ENCODE results near the gene PARD6G. TPM values are rescaled to one million over a fixed set of nuclear protein-coding genes. Genes with fewer than 3 reads are reported as not detected.

Gene PARD6G
- total RNA-seq, 3 donors from 2014 or later: 0.58 to 8.5 (median 2.0) TPM

- Histone ChIP-seq H3K4me3 (no peak overlapping the region), H3K9me3 (no peaks in the 10 kb centered on the region), H3K4me1 (ENCODE audit: low read depth) (peaks cover 4% of the 10 kb centered on the region), H3K36me3 (ENCODE audit: low read depth) (no peaks in the 10 kb centered on the region)
- intact Hi-C loops (cut with DNase I, micrococcal nuclease): loop anchor here in 1 of 2 donors (5.0 kb wide), 1 partner anchor 158 kb away; the partner anchor contains the start of gene TXNL4A
- no peak for TF ChIP-seq CTCF (IDR thresholded peaks at IDR 0.05)
- ATAC-seq (peak; percentile 65), DNase-seq (peak in 1 of 3 donors; percentile 45)
Observed at GRCh38 chr18:80145196-80145804, 102.0 kb downstream of the PARD6G start.

- H3K4me1 ChIP-seq (ENCODE audit: low read depth): peaks cover 4% of the 10 kb centered on the region
- H3K4me3 ChIP-seq: no peak overlapping the region
- ATAC-seq (no peak), DNase-seq (no peak)
- TF ChIP-seq CTCF (IDR thresholded peaks at IDR 0.05): no peak
- no peaks in the 10 kb centered on the region for H3K36me3 ChIP-seq (ENCODE audit: low read depth)
- H3K9me3 ChIP-seq: no peaks in the 10 kb centered on the region
- intact Hi-C loops (cut with DNase I, micrococcal nuclease): no loop called here
Observed at GRCh38 chr18:80143881-80144280, 103.4 kb downstream of the PARD6G start.

- no peaks in the 10 kb centered on the region for H3K36me3 ChIP-seq (ENCODE audit: low read depth)
- TF ChIP-seq CTCF (IDR thresholded peaks at IDR 0.05): no peak
- ATAC-seq: no peak
- no peaks in the 10 kb centered on the region for H3K9me3 ChIP-seq
- H3K4me3 ChIP-seq: no peak overlapping the region
- no peak for DNase-seq
- intact Hi-C loops (cut with DNase I, micrococcal nuclease): no loop called here
- peaks cover under 1% of the 10 kb centered on the region for H3K4me1 ChIP-seq (ENCODE audit: low read depth)
Observed at GRCh38 chr18:80140455-80140985, 106.8 kb downstream of the PARD6G start.

GRCh38 chr18:80137976-80138375, 109.3 kb downstream of the PARD6G start:
- DNase-seq: no peak
- ATAC-seq: no peak
- H3K4me1 ChIP-seq (ENCODE audit: low read depth): no peaks in the 10 kb centered on the region
- H3K4me3 ChIP-seq: no peak overlapping the region
- TF ChIP-seq CTCF (IDR thresholded peaks at IDR 0.05): no peak
- H3K36me3 ChIP-seq (ENCODE audit: low read depth): no peaks in the 10 kb centered on the region
- no peaks in the 10 kb centered on the region for H3K9me3 ChIP-seq
- intact Hi-C loops (cut with DNase I, micrococcal nuclease): no loop called here

- no peak for ATAC-seq
- Histone ChIP-seq H3K4me3 (no peak overlapping the region), H3K36me3 (ENCODE audit: low read depth) (no peaks in the 10 kb centered on the region), H3K4me1 (ENCODE audit: low read depth) (no peaks in the 10 kb centered on the region), H3K9me3 (no peaks in the 10 kb centered on the region)
- TF ChIP-seq CTCF (IDR thresholded peaks at IDR 0.05): no peak
- intact Hi-C loops (cut with DNase I, micrococcal nuclease): no loop called here
- DNase-seq: no peak
Observed at GRCh38 chr18:80137137-80137536, 110.2 kb downstream of the PARD6G start.

All from mucosa of descending colon (tissue), 3 donors.